ENCODE data around the gene SERPINB13. TPM values are rescaled to one million over a fixed set of nuclear protein-coding genes. Genes with fewer than 3 reads are reported as not detected.

Gene SERPINB13
- total and polyA plus RNA-seq, 8 donors = 0.55 to 51.6 TPM; not detected in 6

- TF ChIP-seq POLR2AphosphoS5 (IDR thresholded peaks at IDR 0.05) (no peak), CTCF (IDR thresholded peaks at IDR 0.05) (no peak), EP300 (IDR thresholded peaks at IDR 0.05) (no peak), POLR2A (IDR thresholded peaks at IDR 0.05) (no peak)
- H3K4me1 ChIP-seq = no peaks in the 10 kb centered on the region
- no peaks in the 10 kb centered on the region for H3K36me3 ChIP-seq
- DNase-seq = no peak
- no peaks in the 10 kb centered on the region for H3K9me3 ChIP-seq
- 65 to 75% (median 69%) methylated on average over 6 of the region's 6 CpGs for WGBS, 5 donors
- H3K27ac ChIP-seq = no peak overlapping the region
- H3K4me3 ChIP-seq = no peak overlapping the region
- intact Hi-C loops (cut with DNase I; ENCODE audit: low total_unique reads) = no loop called here
- no peaks in the 10 kb centered on the region for H3K27me3 ChIP-seq
These were observed 16.4 kb upstream of the SERPINB13 start for GRCh38 chr18:63570721-63571120.

GRCh38 chr18:63575681-63576080, 11.5 kb upstream of the SERPINB13 start:
- H3K27me3 ChIP-seq = peaks cover 0 to 3% (median 0%) of the 10 kb centered on the region in 3 donors
- no peaks in the 10 kb centered on the region for H3K36me3 ChIP-seq
- no peak overlapping the region for H3K27ac ChIP-seq
- H3K4me1 ChIP-seq = no peaks in the 10 kb centered on the region
- DNase-seq = no peak
- no peak for TF ChIP-seq POLR2A (IDR thresholded peaks at IDR 0.05)
- no peak for TF ChIP-seq EP300 (IDR thresholded peaks at IDR 0.05)
- no peak for TF ChIP-seq CTCF (IDR thresholded peaks at IDR 0.05)
- TF ChIP-seq POLR2AphosphoS5 (IDR thresholded peaks at IDR 0.05) = no peak
- H3K9me3 ChIP-seq = no peaks in the 10 kb centered on the region
- intact Hi-C loops (cut with DNase I; ENCODE audit: low total_unique reads) = no loop called here
- H3K4me3 ChIP-seq = no peak overlapping the region

- 4 to 13% (median 8%) methylated on average over 5 of the region's 5 CpGs for WGBS, 5 donors
- TF ChIP-seq EP300 (IDR thresholded peaks at IDR 0.05) (no peak), CTCF (IDR thresholded peaks at IDR 0.05) (peak in 5 of 7 experiments; percentile 6 to 52 (median 26))
- Histone ChIP-seq H3K27me3 (peaks cover 0 to 6% (median 0%) of the 10 kb centered on the region in 3 donors), H3K4me1 (no peaks in the 10 kb centered on the region), H3K4me3 (no peak overlapping the region), H3K36me3 (no peaks in the 10 kb centered on the region), H3K9me3 (no peaks in the 10 kb centered on the region), H3K27ac (no peak overlapping the region)
- intact Hi-C loops (cut with DNase I; ENCODE audit: low total_unique reads) = no loop called here
- DNase-seq = peak in 1 of 2 donors; percentile 48
These were observed 8.7 kb upstream of the SERPINB13 start for GRCh38 chr18:63578357-63578958.

- Histone ChIP-seq H3K36me3 (no peaks in the 10 kb centered on the region), H3K9me3 (no peaks in the 10 kb centered on the region), H3K4me1 (no peaks in the 10 kb centered on the region), H3K4me3 (no peak overlapping the region), H3K27me3 (peaks cover 0 to 6% (median 0%) of the 10 kb centered on the region in 3 donors), H3K27ac (no peak overlapping the region)
- no peak for DNase-seq
- WGBS, 5 donors = 31 to 76% (median 52%) methylated on average over 2 of the region's 2 CpGs
- intact Hi-C loops (cut with DNase I; ENCODE audit: low total_unique reads) = no loop called here
- no peak for TF ChIP-seq POLR2A (IDR thresholded peaks at IDR 0.05)
These were observed 7.5 kb upstream of the SERPINB13 start for GRCh38 chr18:63579616-63580015.

- peaks cover 0 to under 1% (median 0%) of the 10 kb centered on the region in 3 donors for H3K27me3 ChIP-seq
- no peaks in the 10 kb centered on the region for H3K36me3 ChIP-seq
- 77 to 89% (median 83%) methylated on average over 4 of the region's 4 CpGs for WGBS, 5 donors
- H3K4me3 ChIP-seq = no peak overlapping the region
- no peaks in the 10 kb centered on the region for H3K9me3 ChIP-seq
- no peak for DNase-seq
- no peaks in the 10 kb centered on the region for H3K4me1 ChIP-seq
- TF ChIP-seq POLR2A (IDR thresholded peaks at IDR 0.05) = no peak
- no peak for TF ChIP-seq POLR2AphosphoS5 (IDR thresholded peaks at IDR 0.05)
- TF ChIP-seq EP300 (IDR thresholded peaks at IDR 0.05) = no peak
- no peak for TF ChIP-seq CTCF (IDR thresholded peaks at IDR 0.05)
- H3K27ac ChIP-seq = no peak overlapping the region
- intact Hi-C loops (cut with DNase I; ENCODE audit: low total_unique reads) = no loop called here
These were observed 1.2 kb upstream of the SERPINB13 start for GRCh38 chr18:63585988-63586387.
